ENCODE measurements around the gene SMOC2.

SMOC2 gene

GRCh38 chr6:168632694-168633093, 191.7 kb downstream of the SMOC2 start:
- DNase-seq = no peak

GRCh38 chr6:168634541-168635328, 193.8 kb downstream of the SMOC2 start:
- no peak for DNase-seq

- no peak for DNase-seq
Measured at GRCh38 chr6:168636147-168637004, 195.4 kb downstream of the SMOC2 start.

- DNase-seq = no peak
Measured at GRCh38 chr6:168637834-168638233, 196.8 kb downstream of the SMOC2 start.

GRCh38 chr6:168638468-168639271, 197.7 kb downstream of the SMOC2 start:
- DNase-seq = no peak

- no peak for DNase-seq
Measured at GRCh38 chr6:168640181-168640580, 199.2 kb downstream of the SMOC2 start.

- DNase-seq = no peak
Measured at GRCh38 chr6:168640768-168641167, 199.8 kb downstream of the SMOC2 start.

GRCh38 chr6:168641446-168641845, 200.5 kb downstream of the SMOC2 start:
- no peak for DNase-seq

- no peak for DNase-seq
Measured at GRCh38 chr6:168643401-168643800, 202.4 kb downstream of the SMOC2 start.

- no peak for DNase-seq
Measured at GRCh38 chr6:168645326-168645725, 204.3 kb downstream of the SMOC2 start.

- no peak for DNase-seq
Measured at GRCh38 chr6:168647271-168647670, 206.3 kb downstream of the SMOC2 start.

GRCh38 chr6:168648240-168649125, 207.5 kb downstream of the SMOC2 start:
- DNase-seq = no peak

GRCh38 chr6:168649209-168649608, 208.2 kb downstream of the SMOC2 start:
- no peak for DNase-seq

GRCh38 chr6:168650671-168651111, 209.7 kb downstream of the SMOC2 start:
- no peak for DNase-seq

- no peak for DNase-seq
Measured at GRCh38 chr6:168655462-168656152, 214.6 kb downstream of the SMOC2 start.

GRCh38 chr6:168658059-168658458, 217.1 kb downstream of the SMOC2 start:
- DNase-seq = no peak

- no peak for DNase-seq
Measured at GRCh38 chr6:168660400-168660945, 219.5 kb downstream of the SMOC2 start.

GRCh38 chr6:168662301-168662936, 221.4 kb downstream of the SMOC2 start:
- DNase-seq = no peak

GRCh38 chr6:168663041-168663440, 222.1 kb downstream of the SMOC2 start:
- no peak for DNase-seq

GRCh38 chr6:168664956-168665355, 224.0 kb downstream of the SMOC2 start:
- DNase-seq = no peak

GRCh38 chr6:168666170-168666569, 225.2 kb downstream of the SMOC2 start:
- DNase-seq = no peak

All from activated CD8-positive, alpha-beta memory T cell treated with anti-CD3 and anti-CD28 coated beads, Interleukin-2, amount 50 U/mL, for 48 hours (primary cell).